K562 (cell line): Measurements from ENCODE around the gene SCLY. TPM values are rescaled to one million over a fixed set of nuclear protein-coding genes. Genes with fewer than 3 reads are reported as not detected.

Experiments
- ZNF316 ChIP-seq: fragments of 450-650 bp; IDR thresholded peaks from 2 replicates; pipeline ENCODE4 v1.6.1; 2016
- polyA plus RNA-seq, 8 experiments: library from polyadenylated mRNA; depleted of rRNA in 4 of 8; stranded (reverse) in 5 of 8; unstranded in 3 of 8; fragments of >200 nt; fragmentation: Nextera tagmentation in 2 of 8; fragmentation: Illumina TruSeq in 1 of 8; extraction: Ambion mirVana in 2 of 8; extraction: Trizol in 1 of 8; gene quantifications; 2 replicates each; pipeline versions ENCODE4 v1.2.1 to v1.2.3, GENCODE V29; 2011 to 2014; ENCODE audit warnings: inconsistent platforms in 1 of 8, missing spikeins in 1 of 8
- total RNA-seq, 7 experiments: library from RNA; depleted of rRNA in 6 of 7; stranded (reverse); fragments of >200 nt in 6 of 7; fragmentation: Illumina TruSeq in 2 of 7; extraction: Trizol in 2 of 7; gene quantifications; 2 replicates each; pipeline versions ENCODE4 v1.2.1 to v1.2.3, GENCODE V29; 2011 to 2021; ENCODE audit warnings: low replicate concordance in 1 of 7
- TF ChIP-seq, protein P1 (sequence below): IDR thresholded peaks from 2 replicates; pipeline ENCODE4 v1.6.1; 2011; ENCODE audit warnings: borderline replicate concordance, low read depth, mild to moderate bottlenecking, moderate library complexity, low read length; ENCODE audit not compliant: insufficient read depth, poor library complexity, severe bottlenecking
- TF ChIP-seq, protein P2 (sequence below): fragments of 250-450 bp; sonication (Bioruptor Pico); IDR thresholded peaks from 2 replicates; pipeline ENCODE4 v1.4.0; 2020

Gene SCLY
- total and polyA plus RNA-seq, 9 of the 15 experiments (the other 6 are each of a cell fraction or from before 2014, with no cell fraction given), result 2.6 to 32.2 (median 21.1) TPM

DNA sequence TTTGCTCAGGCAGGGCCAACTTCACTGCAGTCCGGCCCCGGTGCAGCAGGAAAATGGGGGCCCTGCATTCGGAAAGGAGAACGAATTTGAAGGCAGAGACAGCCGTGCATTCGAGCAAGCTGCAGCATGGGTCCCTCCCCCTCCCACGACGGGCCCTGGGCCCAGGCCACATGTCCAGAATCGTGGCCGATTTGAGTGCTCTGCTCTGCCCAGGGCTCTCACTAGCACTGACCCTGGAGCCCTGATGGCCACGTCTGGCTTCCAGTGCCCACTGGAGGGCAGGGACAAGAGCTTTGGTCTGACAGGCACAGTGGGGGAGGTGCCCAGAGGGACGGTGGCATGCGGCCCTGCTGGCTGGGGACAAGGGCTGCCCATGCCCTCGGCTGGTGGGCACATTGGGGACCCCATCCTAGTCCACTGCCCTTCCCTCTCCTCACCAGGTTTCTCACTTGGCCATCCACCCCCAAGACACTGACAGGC lies 63.2 kb downstream of the SCLY start (continued):
- TF ChIP-seq, protein P1, sequence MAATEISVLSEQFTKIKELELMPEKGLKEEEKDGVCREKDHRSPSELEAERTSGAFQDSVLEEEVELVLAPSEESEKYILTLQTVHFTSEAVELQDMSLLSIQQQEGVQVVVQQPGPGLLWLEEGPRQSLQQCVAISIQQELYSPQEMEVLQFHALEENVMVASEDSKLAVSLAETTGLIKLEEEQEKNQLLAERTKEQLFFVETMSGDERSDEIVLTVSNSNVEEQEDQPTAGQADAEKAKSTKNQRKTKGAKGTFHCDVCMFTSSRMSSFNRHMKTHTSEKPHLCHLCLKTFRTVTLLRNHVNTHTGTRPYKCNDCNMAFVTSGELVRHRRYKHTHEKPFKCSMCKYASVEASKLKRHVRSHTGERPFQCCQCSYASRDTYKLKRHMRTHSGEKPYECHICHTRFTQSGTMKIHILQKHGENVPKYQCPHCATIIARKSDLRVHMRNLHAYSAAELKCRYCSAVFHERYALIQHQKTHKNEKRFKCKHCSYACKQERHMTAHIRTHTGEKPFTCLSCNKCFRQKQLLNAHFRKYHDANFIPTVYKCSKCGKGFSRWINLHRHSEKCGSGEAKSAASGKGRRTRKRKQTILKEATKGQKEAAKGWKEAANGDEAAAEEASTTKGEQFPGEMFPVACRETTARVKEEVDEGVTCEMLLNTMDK, result no peak
- no peak for TF ChIP-seq ZNF316
- TF ChIP-seq, protein P2, sequence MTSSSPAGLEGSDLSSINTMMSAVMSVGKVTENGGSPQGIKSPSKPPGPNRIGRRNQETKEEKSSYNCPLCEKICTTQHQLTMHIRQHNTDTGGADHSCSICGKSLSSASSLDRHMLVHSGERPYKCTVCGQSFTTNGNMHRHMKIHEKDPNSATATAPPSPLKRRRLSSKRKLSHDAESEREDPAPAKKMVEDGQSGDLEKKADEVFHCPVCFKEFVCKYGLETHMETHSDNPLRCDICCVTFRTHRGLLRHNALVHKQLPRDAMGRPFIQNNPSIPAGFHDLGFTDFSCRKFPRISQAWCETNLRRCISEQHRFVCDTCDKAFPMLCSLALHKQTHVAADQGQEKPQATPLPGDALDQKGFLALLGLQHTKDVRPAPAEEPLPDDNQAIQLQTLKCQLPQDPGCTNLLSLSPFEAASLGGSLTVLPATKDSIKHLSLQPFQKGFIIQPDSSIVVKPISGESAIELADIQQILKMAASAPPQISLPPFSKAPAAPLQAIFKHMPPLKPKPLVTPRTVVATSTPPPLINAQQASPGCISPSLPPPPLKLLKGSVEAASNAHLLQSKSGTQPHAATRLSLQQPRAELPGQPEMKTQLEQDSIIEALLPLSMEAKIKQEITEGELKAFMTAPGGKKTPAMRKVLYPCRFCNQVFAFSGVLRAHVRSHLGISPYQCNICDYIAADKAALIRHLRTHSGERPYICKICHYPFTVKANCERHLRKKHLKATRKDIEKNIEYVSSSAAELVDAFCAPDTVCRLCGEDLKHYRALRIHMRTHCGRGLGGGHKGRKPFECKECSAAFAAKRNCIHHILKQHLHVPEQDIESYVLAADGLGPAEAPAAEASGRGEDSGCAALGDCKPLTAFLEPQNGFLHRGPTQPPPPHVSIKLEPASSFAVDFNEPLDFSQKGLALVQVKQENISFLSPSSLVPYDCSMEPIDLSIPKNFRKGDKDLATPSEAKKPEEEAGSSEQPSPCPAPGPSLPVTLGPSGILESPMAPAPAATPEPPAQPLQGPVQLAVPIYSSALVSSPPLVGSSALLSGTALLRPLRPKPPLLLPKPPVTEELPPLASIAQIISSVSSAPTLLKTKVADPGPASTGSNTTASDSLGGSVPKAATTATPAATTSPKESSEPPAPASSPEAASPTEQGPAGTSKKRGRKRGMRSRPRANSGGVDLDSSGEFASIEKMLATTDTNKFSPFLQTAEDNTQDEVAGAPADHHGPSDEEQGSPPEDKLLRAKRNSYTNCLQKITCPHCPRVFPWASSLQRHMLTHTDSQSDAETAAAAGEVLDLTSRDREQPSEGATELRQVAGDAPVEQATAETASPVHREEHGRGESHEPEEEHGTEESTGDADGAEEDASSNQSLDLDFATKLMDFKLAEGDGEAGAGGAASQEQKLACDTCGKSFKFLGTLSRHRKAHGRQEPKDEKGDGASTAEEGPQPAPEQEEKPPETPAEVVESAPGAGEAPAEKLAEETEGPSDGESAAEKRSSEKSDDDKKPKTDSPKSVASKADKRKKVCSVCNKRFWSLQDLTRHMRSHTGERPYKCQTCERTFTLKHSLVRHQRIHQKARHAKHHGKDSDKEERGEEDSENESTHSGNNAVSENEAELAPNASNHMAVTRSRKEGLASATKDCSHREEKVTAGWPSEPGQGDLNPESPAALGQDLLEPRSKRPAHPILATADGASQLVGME, result no peak
